IPS-18c (cell line): Measurements from ENCODE around the gene MNX1.

Experiments used
- H3K4me3 ChIP-seq: 2 replicates; pipeline ENCODE4 v1.7.0; 2013; ENCODE audit warnings: low read depth, mild to moderate bottlenecking, low read length, moderate library complexity; ENCODE audit not compliant: insufficient read depth
- H3K9me3 ChIP-seq: one replicate; pipeline ENCODE4 v1.6.1; 2013; ENCODE audit warnings: mild to moderate bottlenecking, low read length, moderate library complexity; ENCODE audit not compliant: control insufficient read depth, insufficient read depth

MNX1 gene

GRCh38 chr7:156998988-156999957 is 11.2 kb downstream of the MNX1 start:
- Histone ChIP-seq H3K4me3 (peak overlapping the region; percentile 31; the same call in 1 of the 2 replicates), H3K9me3 (peaks cover 5% of the 10 kb centered on the region)

GRCh38 chr7:156994417-156994816 is 16.0 kb downstream of the MNX1 start:
- Histone ChIP-seq H3K4me3 (no peak overlapping the region), H3K9me3 (peaks cover 3% of the 10 kb centered on the region)

- no peak overlapping the region for H3K4me3 ChIP-seq
- peaks cover 3% of the 10 kb centered on the region for H3K9me3 ChIP-seq
These were observed 16.6 kb downstream of the MNX1 start for GRCh38 chr7:156993925-156994235.

- H3K4me3 ChIP-seq: no peak overlapping the region
- H3K9me3 ChIP-seq: peaks cover 3% of the 10 kb centered on the region
These were observed 17.2 kb downstream of the MNX1 start for GRCh38 chr7:156993021-156993924.

DNA sequence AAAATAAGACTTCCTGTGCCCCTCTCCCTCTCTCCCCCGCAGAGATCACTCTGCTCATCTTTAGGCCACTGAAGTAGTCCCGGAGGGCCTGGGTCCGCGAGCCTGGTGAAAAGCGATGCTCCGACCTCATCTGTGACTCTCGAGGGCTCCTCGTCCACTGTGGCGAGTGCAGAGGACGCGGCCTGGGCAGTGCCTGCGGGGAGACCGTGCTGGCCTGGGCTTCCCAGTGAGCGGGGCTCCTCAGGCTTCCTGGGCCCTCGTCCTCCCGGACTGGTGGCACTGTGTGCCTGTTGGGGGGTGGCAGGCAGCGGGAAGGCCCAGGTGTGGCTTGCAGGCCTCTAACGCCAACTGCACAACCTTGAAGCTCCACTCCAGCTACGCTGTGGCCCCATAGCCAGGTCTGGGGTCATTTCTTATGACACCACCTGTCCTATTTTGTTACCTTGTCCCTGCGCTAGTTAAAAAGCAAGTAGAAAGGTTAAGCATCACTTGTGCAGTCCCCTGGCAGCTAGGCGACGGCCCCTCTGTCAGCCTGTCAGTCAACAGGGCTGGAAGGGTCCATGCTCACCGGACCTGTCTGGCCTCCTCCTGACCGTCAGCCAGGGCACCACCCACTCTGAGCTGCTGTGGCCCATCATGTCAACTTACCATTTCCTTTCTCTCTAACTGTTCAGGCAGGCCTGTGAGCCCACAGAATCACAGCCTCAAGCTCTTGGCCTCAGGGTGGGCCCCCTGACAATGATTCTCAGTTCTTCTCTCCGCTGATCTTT is 20.5 kb downstream of the MNX1 start:
- Histone ChIP-seq H3K4me3 (no peak overlapping the region), H3K9me3 (no peaks in the 10 kb centered on the region)

DNA sequence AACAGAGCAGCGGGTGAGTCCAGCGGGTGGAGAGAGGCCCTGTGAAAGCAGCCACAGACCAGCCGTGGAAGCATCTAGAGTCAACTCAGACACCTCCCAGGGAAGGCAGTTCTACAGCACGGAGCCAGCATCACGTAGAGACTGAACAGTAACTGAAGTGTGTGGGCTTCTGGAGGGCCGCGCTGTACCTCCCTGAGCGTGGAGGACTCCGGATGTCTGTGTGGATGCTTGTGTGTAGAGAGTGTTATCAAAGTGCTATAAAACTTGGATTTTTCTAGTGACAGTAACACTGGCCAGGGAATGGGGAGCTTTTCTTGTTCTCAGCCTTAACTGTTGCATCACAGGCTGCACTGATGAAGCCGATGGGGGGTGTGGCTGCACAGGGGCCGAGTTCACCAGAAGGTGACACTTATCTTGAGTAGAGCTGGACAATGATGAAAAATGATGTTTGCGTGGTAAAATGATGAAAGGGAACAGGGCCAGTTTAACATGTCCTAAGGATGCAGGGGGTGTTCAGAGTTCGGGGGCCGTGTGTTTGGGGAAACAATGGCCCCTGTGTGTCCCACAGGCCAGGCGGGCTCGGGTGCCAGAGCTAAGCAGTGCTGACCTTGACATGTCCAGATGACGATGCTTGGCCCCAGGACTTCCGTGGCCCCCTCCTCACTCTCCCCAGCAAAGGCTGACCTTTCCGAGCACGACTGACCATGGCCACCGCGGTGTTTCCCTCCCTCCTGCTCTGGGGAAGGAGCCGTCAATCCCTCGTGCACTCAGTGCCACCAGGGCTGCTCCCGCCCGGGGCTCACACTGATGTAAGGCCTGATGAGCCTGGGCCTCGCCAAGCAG is 21.9 kb downstream of the MNX1 start:
- Histone ChIP-seq H3K9me3 (no peaks in the 10 kb centered on the region), H3K4me3 (no peak overlapping the region)

DNA sequence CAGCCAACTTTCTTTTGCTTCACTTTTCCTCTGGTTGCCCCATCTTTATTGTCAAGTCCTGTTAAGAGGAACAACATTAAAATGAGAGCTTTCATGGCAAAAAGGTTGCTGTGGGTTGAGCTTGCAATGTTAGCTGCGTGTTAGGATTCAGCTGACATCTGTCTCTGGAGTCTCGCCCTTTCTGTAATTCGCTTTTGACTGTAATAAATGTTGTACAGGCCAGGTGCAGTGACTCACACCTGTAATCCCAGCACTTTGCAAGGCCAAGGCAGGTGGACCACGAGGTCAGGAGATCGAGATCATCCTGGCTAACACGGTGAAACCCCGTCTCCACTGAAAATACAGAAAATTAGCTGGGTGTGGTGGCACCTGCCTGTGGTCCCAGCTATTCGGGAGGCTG is 24.1 kb downstream of the MNX1 start:
- H3K9me3 ChIP-seq: no peaks in the 10 kb centered on the region
- no peak overlapping the region for H3K4me3 ChIP-seq

GRCh38 chr7:156985101-156985992 is 25.1 kb downstream of the MNX1 start:
- Histone ChIP-seq H3K9me3 (no peaks in the 10 kb centered on the region), H3K4me3 (no peak overlapping the region)

GRCh38 chr7:156984174-156984891 is 26.1 kb downstream of the MNX1 start:
- H3K4me3 ChIP-seq: no peak overlapping the region

GRCh38 chr7:156979711-156980110 is 30.8 kb downstream of the MNX1 start:
- Histone ChIP-seq H3K9me3 (no peaks in the 10 kb centered on the region), H3K4me3 (no peak overlapping the region)

More at GRCh38 chr7:156984174-156984891, 26.1 kb downstream of the MNX1 start:
- H3K9me3 ChIP-seq: no peaks in the 10 kb centered on the region

DNA sequence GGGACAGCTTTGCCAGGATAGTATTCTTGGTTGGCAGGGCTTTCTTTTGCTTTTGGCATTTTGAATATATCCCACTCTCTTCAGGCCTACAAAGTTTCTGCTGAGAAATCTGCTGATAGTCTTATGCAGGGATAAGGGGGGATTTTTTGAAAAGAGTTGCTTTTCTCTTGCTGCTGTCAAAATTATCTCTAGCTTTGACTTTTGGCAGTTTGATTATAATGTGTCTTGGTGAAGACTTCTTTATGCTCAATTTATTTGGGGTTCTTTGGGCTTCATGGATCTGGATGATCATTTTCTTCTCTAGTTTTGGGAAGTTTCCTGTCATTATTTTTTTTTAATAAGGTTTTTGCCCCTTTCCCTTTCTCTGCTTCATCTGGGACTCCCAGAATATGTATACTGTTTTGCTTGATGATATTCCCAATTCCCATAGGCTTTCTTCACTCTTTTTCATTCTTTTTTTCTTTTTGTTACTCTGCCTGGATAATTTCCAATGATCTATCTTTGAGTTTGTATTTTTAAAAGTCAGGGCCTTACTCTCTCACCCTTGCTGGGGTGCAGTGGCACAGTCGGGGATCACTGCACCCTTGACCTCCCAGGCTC is 31.4 kb downstream of the MNX1 start:
- Histone ChIP-seq H3K4me3 (no peak overlapping the region), H3K9me3 (no peaks in the 10 kb centered on the region)

- Histone ChIP-seq H3K9me3 (no peaks in the 10 kb centered on the region), H3K4me3 (no peak overlapping the region)
These were observed 34.8 kb downstream of the MNX1 start for GRCh38 chr7:156975620-156976019.

- H3K4me3 ChIP-seq: no peak overlapping the region
These were observed 40.5 kb downstream of the MNX1 start for GRCh38 chr7:156969972-156970420.

GRCh38 chr7:156968183-156968582 is 42.3 kb downstream of the MNX1 start:
- no peak overlapping the region for H3K4me3 ChIP-seq
- peaks cover 2% of the 10 kb centered on the region for H3K9me3 ChIP-seq

More at GRCh38 chr7:156969972-156970420, 40.5 kb downstream of the MNX1 start:
- peaks cover 2% of the 10 kb centered on the region for H3K9me3 ChIP-seq

DNA sequence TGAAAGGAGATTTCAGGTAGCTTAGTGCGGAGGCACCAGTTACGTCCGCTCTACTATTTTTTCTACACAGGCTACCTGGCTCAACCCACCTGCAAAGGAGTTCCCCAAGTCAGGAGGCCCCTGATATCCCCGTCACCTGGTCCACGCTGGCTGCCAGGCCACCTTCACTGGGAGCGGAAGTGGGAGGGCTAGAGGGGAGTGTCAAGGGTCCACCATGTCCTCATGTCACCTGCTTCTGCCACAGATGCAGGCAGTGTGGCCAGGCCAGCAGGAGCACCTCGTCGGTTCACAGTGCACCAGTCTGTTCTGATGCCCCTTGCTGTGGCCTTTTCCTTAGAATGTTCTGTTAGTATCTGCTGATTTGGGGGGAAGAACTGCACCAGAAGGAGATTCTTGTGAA is 44.1 kb downstream of the MNX1 start:
- peaks cover 2% of the 10 kb centered on the region for H3K9me3 ChIP-seq
- no peak overlapping the region for H3K4me3 ChIP-seq
